ENCODE data around the gene LRRC74B. TPM values are rescaled to one million over a fixed set of nuclear protein-coding genes. Genes with fewer than 3 reads are reported as not detected.

Gene LRRC74B
- total RNA-seq, 4 donors from 2014 or later, result not detected

GRCh38 chr22:21077884-21078508, 32.2 kb downstream of the LRRC74B start:
- no peak for DNase-seq
- 70% methylated on average over 16 of the region's 16 CpGs; no CpG with 5 or more reads in 1 of the 2 donors for WGBS, 2 donors (ENCODE audit: low coverage in 1 of 2)
- H3K4me1 ChIP-seq, result no peaks in the 10 kb centered on the region
- H3K9me3 ChIP-seq, result no peaks in the 10 kb centered on the region
- no peak overlapping the region for H3K4me3 ChIP-seq
- H3K27me3 ChIP-seq, result no peaks in the 10 kb centered on the region
- in situ Hi-C loops (cut with MboI; ENCODE audit: low pct_ligation_motif_present in 1 of 4, low pct_unique_long_range_greater_than_20kb in 1 of 4, low sequenced_read_pairs in 3 of 4) (loop anchor here in 2 of 4 donors (25.0 kb wide), 2 partner anchors 191 to 509 kb away; no protein-coding TSS in a partner anchor), intact Hi-C loops (cut with DNase I; ENCODE audit: low total_unique reads) (loop anchor here (10.0 kb wide), 1 partner anchor 53 kb away; no protein-coding TSS in a partner anchor)
- TF ChIP-seq EP300 (IDR thresholded peaks at IDR 0.05; ENCODE audit: low read depth), result no peak
- TF ChIP-seq CTCF (IDR thresholded peaks at IDR 0.05), result no peak
- TF ChIP-seq POLR2AphosphoS5 (IDR thresholded peaks at IDR 0.05), result no peak
- TF ChIP-seq POLR2A (IDR thresholded peaks at IDR 0.05), result no peak
- H3K36me3 ChIP-seq, result no peaks in the 10 kb centered on the region
- H3K27ac ChIP-seq, result no peak overlapping the region

GRCh38 chr22:21078916-21079315, 33.2 kb downstream of the LRRC74B start:
- no peak overlapping the region for H3K4me3 ChIP-seq
- intact Hi-C loops (cut with DNase I; ENCODE audit: low total_unique reads) (loop anchor here (10.0 kb wide), 1 partner anchor 54 kb away; no protein-coding TSS in a partner anchor), in situ Hi-C loops (cut with MboI; ENCODE audit: low pct_ligation_motif_present in 1 of 4, low pct_unique_long_range_greater_than_20kb in 1 of 4, low sequenced_read_pairs in 3 of 4) (loop anchor here in 2 of 4 donors (25.0 kb wide), 2 partner anchors 192 to 508 kb away; no protein-coding TSS in a partner anchor)
- H3K27ac ChIP-seq, result no peak overlapping the region
- H3K9me3 ChIP-seq, result no peaks in the 10 kb centered on the region
- DNase-seq, result no peak
- H3K4me1 ChIP-seq, result no peaks in the 10 kb centered on the region
- 78 to 92% methylated on average over 7 to 10 of the region's 11 CpGs for WGBS, 2 donors (ENCODE audit: low coverage in 1 of 2)
- TF ChIP-seq POLR2AphosphoS5 (IDR thresholded peaks at IDR 0.05) (no peak), POLR2A (IDR thresholded peaks at IDR 0.05) (no peak), EP300 (IDR thresholded peaks at IDR 0.05; ENCODE audit: low read depth) (no peak), CTCF (IDR thresholded peaks at IDR 0.05) (no peak)
- H3K36me3 ChIP-seq, result no peaks in the 10 kb centered on the region
- H3K27me3 ChIP-seq, result no peaks in the 10 kb centered on the region

GRCh38 chr22:21079493-21079892, 33.7 kb downstream of the LRRC74B start:
- 83 to 87% methylated on average over 4 to 5 of the region's 5 CpGs for WGBS, 2 donors (ENCODE audit: low coverage in 1 of 2)
- in situ Hi-C loops (cut with MboI; ENCODE audit: low pct_ligation_motif_present in 1 of 4, low pct_unique_long_range_greater_than_20kb in 1 of 4, low sequenced_read_pairs in 3 of 4) (loop anchor here in 2 of 4 donors (25.0 kb wide), 2 partner anchors 192 to 508 kb away; no protein-coding TSS in a partner anchor), intact Hi-C loops (cut with DNase I; ENCODE audit: low total_unique reads) (loop anchor here (10.0 kb wide), 1 partner anchor 55 kb away; no protein-coding TSS in a partner anchor)
- H3K27ac ChIP-seq, result no peak overlapping the region
- H3K27me3 ChIP-seq, result no peaks in the 10 kb centered on the region
- no peak for TF ChIP-seq CTCF (IDR thresholded peaks at IDR 0.05)
- TF ChIP-seq EP300 (IDR thresholded peaks at IDR 0.05; ENCODE audit: low read depth), result no peak
- no peak for TF ChIP-seq POLR2A (IDR thresholded peaks at IDR 0.05)
- TF ChIP-seq POLR2AphosphoS5 (IDR thresholded peaks at IDR 0.05), result no peak
- no peaks in the 10 kb centered on the region for H3K36me3 ChIP-seq
- no peak overlapping the region for H3K4me3 ChIP-seq
- no peak for DNase-seq
- no peaks in the 10 kb centered on the region for H3K4me1 ChIP-seq
- no peaks in the 10 kb centered on the region for H3K9me3 ChIP-seq

GRCh38 chr22:21080435-21081137, 34.8 kb downstream of the LRRC74B start:
- H3K27me3 ChIP-seq, result no peaks in the 10 kb centered on the region
- TF ChIP-seq EP300 (IDR thresholded peaks at IDR 0.05; ENCODE audit: low read depth) (no peak), POLR2AphosphoS5 (IDR thresholded peaks at IDR 0.05) (no peak), CTCF (IDR thresholded peaks at IDR 0.05) (no peak), POLR2A (IDR thresholded peaks at IDR 0.05) (no peak)
- no peak for DNase-seq
- no peak overlapping the region for H3K4me3 ChIP-seq
- in situ Hi-C loops (cut with MboI; ENCODE audit: low pct_ligation_motif_present in 1 of 4, low pct_unique_long_range_greater_than_20kb in 1 of 4, low sequenced_read_pairs in 3 of 4) (loop anchor here in 2 of 4 donors (25.0 kb wide), 2 partner anchors 193 to 507 kb away; no protein-coding TSS in a partner anchor), intact Hi-C loops (cut with DNase I; ENCODE audit: low total_unique reads) (no loop called here)
- no peak overlapping the region for H3K27ac ChIP-seq
- no peaks in the 10 kb centered on the region for H3K4me1 ChIP-seq
- WGBS, 2 donors (ENCODE audit: low coverage in 1 of 2), result 86% methylated on average over 28 of the region's 31 CpGs; no CpG with 5 or more reads in 1 of the 2 donors
- H3K9me3 ChIP-seq, result no peaks in the 10 kb centered on the region
- H3K36me3 ChIP-seq, result no peaks in the 10 kb centered on the region

All from transverse colon (tissue), 4 donors.